ENCODE measurements around the gene FNDC3B. TPM values are rescaled to one million over a fixed set of nuclear protein-coding genes. Genes with fewer than 3 reads are reported as not detected.
A peak's percentile ranks its signal among the peaks of the same experiment; 100 is the strongest.

The FNDC3B gene
- total RNA-seq, 1 donor from 2014 or later = 29.5 TPM

DNA sequence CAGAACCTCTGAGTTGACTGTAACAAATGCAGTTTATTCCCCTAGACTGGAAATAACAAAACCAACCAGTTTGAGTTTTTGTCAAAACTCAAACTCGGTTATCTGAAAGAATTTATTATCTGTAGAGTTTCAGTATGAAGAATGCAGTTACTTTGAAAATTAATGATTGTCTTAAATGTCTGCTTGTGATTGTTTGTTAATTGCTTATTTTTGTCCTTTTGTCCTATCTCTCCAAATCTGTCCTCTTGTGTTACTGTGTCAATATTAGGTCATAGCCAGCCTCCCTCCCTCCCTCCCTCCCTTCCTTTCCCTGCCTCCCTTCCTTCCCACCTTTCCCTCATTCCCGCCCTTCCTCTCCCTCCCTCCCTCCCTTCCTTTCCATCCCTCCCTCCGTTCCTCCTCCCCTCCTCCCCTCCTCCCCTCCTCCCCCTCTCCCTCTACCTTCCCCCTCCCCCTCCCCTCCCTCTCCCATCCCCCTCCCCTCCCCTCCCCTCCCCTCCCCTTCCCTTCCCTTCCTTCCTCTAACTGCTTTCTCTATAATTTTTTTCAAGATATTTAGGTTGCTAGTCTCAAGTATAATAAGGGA is 153.5 kb downstream of the FNDC3B start:
- Mint-ChIP-seq H3K27me3 (ENCODE audit: insufficient read depth, low read depth) (no peaks in the 10 kb centered on the region), H3K4me3 (no peak overlapping the region), H3K27ac (peak overlapping the region; percentile 96), H3K36me3 (peaks cover 12% of the 10 kb centered on the region), H3K9me3 (peaks cover 4% of the 10 kb centered on the region), H3K4me1 (peaks cover 44% of the 10 kb centered on the region)
- Histone ChIP-seq H3K9me3 (ENCODE audit: low read depth) (no peaks in the 10 kb centered on the region), H3K27ac (no peak overlapping the region), H3K4me2 (no peak overlapping the region), H3K27me3 (no peaks in the 10 kb centered on the region), H3F3A (ENCODE audit: low read depth) (no peaks in the 10 kb centered on the region), H2AFZ (replicated peaks) (no peak overlapping the region), H3K36me3 (no peaks in the 10 kb centered on the region), H3K4me3 (no peak overlapping the region), H4K20me1 (ENCODE audit: low read depth) (peaks cover 17% of the 10 kb centered on the region), H3K4me1 (peaks cover 17% of the 10 kb centered on the region), H3K9ac (no peak overlapping the region), H3K79me2 (ENCODE audit: low read depth) (peaks cover 51% of the 10 kb centered on the region)
- DNase-seq (ENCODE audit: low spot score) = no peak
- TF ChIP-seq EZH2 (IDR thresholded peaks at IDR 0.05) = no peak
- TF ChIP-seq EZH2phosphoT487 (IDR thresholded peaks at IDR 0.05) = no peak
- TF ChIP-seq, protein P1, sequence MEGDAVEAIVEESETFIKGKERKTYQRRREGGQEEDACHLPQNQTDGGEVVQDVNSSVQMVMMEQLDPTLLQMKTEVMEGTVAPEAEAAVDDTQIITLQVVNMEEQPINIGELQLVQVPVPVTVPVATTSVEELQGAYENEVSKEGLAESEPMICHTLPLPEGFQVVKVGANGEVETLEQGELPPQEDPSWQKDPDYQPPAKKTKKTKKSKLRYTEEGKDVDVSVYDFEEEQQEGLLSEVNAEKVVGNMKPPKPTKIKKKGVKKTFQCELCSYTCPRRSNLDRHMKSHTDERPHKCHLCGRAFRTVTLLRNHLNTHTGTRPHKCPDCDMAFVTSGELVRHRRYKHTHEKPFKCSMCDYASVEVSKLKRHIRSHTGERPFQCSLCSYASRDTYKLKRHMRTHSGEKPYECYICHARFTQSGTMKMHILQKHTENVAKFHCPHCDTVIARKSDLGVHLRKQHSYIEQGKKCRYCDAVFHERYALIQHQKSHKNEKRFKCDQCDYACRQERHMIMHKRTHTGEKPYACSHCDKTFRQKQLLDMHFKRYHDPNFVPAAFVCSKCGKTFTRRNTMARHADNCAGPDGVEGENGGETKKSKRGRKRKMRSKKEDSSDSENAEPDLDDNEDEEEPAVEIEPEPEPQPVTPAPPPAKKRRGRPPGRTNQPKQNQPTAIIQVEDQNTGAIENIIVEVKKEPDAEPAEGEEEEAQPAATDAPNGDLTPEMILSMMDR (IDR thresholded peaks at IDR 0.05) = no peak

DNA sequence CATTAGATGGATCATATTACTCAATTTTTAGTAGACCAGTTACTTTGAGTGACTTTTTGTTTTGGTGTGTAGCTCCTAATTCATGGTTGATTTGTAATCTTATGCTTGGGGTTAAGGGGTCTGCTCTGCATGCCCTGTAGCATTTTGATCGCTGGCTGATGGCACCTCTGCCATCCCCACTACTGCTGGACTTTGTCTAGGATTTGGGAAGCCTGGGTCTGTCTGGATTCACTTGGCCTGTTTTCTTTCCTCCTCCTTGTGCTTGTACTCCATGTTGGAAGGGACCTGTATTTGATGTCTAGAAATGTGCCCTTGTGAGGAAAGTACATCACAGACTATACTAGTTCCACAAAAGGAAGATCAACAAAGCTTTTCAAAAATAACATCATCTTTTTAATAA is 154.1 kb downstream of the FNDC3B start:
- H3K27ac ChIP-seq = no peak overlapping the region
- H3K9me3 Mint-ChIP-seq = peaks cover 5% of the 10 kb centered on the region

DNA sequence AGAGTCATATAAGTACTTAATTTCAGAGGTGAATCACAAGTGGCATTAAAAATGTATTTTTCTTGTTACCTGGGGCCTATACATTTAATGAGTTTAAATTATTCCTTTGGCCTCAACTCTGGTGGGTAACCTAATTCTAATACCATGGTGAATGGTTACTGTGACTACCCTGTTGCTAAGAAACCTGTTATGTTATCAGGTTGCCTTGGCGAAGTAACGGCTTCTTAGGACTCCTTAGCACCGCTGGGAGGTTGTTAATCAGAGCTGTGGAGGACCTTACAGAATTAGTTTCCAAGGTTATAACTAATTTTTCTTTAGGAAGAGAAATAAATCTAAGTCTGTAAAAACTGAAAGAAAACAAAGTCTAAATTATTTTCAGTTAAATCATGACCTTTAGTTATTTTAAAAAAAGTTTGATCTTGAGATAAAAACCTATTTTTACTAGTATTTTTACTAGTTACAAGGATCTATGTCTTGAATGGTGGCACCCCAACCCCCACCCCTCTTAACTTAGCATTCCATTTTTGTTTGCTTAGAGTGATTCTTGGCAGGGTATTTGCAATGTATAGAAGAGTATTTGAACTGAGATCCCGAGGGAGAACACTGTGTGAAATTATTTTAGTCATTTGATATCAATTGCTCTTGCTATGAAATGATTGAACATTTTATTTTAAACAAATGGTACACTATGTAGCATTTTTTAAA is 155.5 kb downstream of the FNDC3B start:
- H3K4me1 ChIP-seq = peaks cover 17% of the 10 kb centered on the region
- H3K36me3 ChIP-seq = no peaks in the 10 kb centered on the region
- no peak overlapping the region for H3K27ac ChIP-seq
- Mint-ChIP-seq H3K27me3 (ENCODE audit: insufficient read depth, low read depth) (peaks cover 2% of the 10 kb centered on the region), H3K4me1 (peaks cover 41% of the 10 kb centered on the region), H3K4me3 (peak overlapping the region; percentile 70), H3K36me3 (peaks cover 24% of the 10 kb centered on the region), H3K27ac (peak overlapping the region; percentile 98), H3K9me3 (peaks cover 9% of the 10 kb centered on the region)
- no peak overlapping the region for H3K4me3 ChIP-seq
- H3K27me3 ChIP-seq = no peaks in the 10 kb centered on the region
- no peaks in the 10 kb centered on the region for H3K9me3 ChIP-seq (ENCODE audit: low read depth)
- no peak overlapping the region for H2AFZ ChIP-seq (replicated peaks)
- no peaks in the 10 kb centered on the region for H3F3A ChIP-seq (ENCODE audit: low read depth)
- H3K4me2 ChIP-seq = peak overlapping the region; percentile 38
- peak; percentile 74 for DNase-seq (ENCODE audit: low spot score)
- no peak for TF ChIP-seq EZH2 (IDR thresholded peaks at IDR 0.05)
- no peak for TF ChIP-seq EZH2phosphoT487 (IDR thresholded peaks at IDR 0.05)
- TF ChIP-seq, protein P1 (IDR thresholded peaks at IDR 0.05) = no peak
- peaks cover 17% of the 10 kb centered on the region for H4K20me1 ChIP-seq (ENCODE audit: low read depth)
- H3K9ac ChIP-seq = no peak overlapping the region
- peaks cover 43% of the 10 kb centered on the region for H3K79me2 ChIP-seq (ENCODE audit: low read depth)

More for the DNA sequence above, 154.1 kb downstream of the FNDC3B start:
- Mint-ChIP-seq H3K27me3 (ENCODE audit: insufficient read depth, low read depth) (no peaks in the 10 kb centered on the region), H3K4me1 (peaks cover 44% of the 10 kb centered on the region), H3K36me3 (peaks cover 17% of the 10 kb centered on the region), H3K4me3 (peak overlapping the region; percentile 29), H3K27ac (peak overlapping the region; percentile 96)
- Histone ChIP-seq H3K9ac (no peak overlapping the region), H3K27me3 (no peaks in the 10 kb centered on the region), H4K20me1 (ENCODE audit: low read depth) (peaks cover 17% of the 10 kb centered on the region), H3K36me3 (no peaks in the 10 kb centered on the region), H2AFZ (replicated peaks) (no peak overlapping the region), H3F3A (ENCODE audit: low read depth) (no peaks in the 10 kb centered on the region), H3K4me2 (no peak overlapping the region), H3K4me3 (no peak overlapping the region), H3K4me1 (peaks cover 17% of the 10 kb centered on the region), H3K79me2 (ENCODE audit: low read depth) (peaks cover 51% of the 10 kb centered on the region), H3K9me3 (ENCODE audit: low read depth) (no peaks in the 10 kb centered on the region)
- TF ChIP-seq, protein P1 (IDR thresholded peaks at IDR 0.05) = no peak
- no peak for TF ChIP-seq EZH2phosphoT487 (IDR thresholded peaks at IDR 0.05)
- no peak for TF ChIP-seq EZH2 (IDR thresholded peaks at IDR 0.05)
- DNase-seq (ENCODE audit: low spot score) = no peak

Data from neural progenitor cell (in vitro differentiated cells).